ENCODE data around the gene HEXD.
A peak's percentile ranks its signal among the peaks of the same experiment; 100 is the strongest.
"Not testable (repeated sequence)": the region's sequence is repeated elsewhere in the genome, so short reads cannot be mapped to it uniquely, and the experiment has no call there.

Gene HEXD

DNA sequence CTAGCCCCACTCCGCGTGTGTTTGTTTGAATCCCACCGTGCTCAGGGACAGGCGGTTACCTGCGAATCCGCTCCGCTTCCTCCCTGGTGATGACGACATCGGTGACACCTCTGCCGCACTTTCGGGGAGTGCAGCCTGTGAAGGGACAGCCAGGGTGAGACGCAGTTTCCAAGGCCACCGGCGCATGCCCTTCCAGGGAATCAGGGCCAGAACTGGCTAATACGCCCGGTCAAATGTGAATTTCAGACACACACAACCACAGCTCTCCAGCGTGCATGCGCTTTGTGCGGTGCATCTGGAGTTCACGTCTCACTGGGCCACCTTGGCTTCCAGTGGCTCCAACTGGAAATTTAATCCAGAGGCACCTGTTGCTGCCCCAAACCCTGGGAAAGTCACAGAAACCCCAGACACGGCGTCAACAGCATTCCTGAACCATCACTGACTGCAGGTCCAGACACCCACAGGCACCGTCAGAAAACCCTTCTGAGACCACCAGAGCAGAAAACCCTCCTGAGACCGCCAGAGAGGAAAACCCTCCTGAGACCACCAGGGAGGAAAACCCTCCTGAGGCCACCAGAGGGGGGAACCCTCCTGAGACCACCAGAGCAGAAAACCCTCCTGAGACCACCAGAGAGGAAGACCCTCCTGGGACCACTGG lies 6.6 kb upstream of the HEXD start:
- H3K27me3 Mint-ChIP-seq = no peaks in the 10 kb centered on the region
- no peak overlapping the region for H3K4me3 Mint-ChIP-seq
- no peak overlapping the region for H3K27ac Mint-ChIP-seq
- CTCF ChIA-PET = no interaction called here
- no peaks in the 10 kb centered on the region for H3K9me3 Mint-ChIP-seq
- peaks cover 12% of the 10 kb centered on the region for H3K36me3 Mint-ChIP-seq
- H3K4me1 Mint-ChIP-seq = peaks cover 18% of the 10 kb centered on the region
- no peak for DNase-seq

DNA sequence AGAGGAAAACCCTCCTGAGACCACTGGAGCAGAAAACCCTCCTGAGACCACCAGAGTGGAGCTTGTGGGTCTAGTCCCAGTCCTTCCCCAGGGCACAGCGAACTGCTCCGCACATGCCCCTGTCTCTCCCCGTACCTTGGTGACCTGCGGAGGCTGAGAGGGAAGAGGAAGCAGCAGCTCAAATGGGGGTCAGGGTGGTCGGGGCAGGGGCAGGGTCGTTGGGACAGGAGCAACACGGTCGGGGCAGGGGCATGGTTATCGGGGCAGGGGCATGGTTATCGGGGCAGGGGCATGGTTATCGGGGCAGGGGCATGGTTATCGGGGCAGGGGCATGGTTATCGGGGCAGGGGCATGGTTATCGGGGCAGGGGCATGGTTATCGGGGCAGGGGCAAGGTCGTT lies 6.1 kb upstream of the HEXD start:
- H3K4me3 Mint-ChIP-seq, H3K27me3 Mint-ChIP-seq, DNase-seq, H3K27ac Mint-ChIP-seq, H3K9me3 Mint-ChIP-seq, CTCF ChIA-PET: not testable (repeated sequence)
- Mint-ChIP-seq H3K4me1 (peaks cover 18% of the 10 kb centered on the region), H3K36me3 (peaks cover 12% of the 10 kb centered on the region)

DNA sequence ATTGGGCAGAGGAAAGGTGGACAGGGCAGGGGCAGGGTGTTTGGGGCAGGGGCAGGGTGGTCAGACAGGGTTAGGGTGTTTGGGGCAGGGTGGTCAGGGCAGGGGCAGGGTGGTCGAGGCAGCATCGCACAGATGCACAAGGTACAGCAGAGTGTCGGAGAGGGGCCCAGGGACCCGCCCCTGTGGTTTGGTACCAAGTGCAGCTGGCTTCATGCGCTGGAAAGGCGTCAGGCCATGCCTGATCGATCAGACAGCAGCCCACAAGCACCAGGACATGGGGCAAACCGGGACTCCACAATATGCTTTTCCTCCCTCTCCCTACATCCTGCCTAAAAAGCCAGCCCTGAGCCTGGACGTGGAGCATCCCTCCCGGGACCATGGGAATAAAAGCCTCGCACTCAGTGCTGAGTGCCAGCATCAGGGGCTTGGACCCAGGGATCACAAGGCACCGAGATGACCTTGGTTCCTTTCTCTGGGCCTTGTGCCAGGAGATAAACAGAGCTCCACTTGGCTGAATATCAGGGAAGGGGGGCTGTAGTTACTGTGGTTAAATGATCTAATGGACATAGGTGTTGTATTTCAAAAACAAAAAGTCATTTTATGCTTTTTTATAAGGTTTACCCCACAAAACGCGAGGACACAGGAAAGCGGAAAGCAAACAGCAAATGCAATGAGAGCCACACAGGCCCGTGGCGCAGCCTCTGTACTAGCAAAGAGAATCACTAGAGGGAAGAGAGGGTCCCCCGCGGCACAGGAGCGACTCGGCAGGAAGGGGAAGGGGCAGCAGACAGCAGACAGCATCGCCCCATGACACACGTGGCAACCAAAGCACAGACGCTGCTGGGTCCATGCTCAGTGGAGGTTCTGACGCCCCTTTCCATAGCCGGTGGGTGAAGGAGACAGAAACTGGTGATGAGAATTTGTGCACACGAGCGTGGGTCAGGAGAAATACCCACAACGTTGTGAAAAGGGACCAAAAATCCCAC lies 5.3 kb upstream of the HEXD start:
- peaks cover 15% of the 10 kb centered on the region for H3K4me1 Mint-ChIP-seq
- H3K27me3 Mint-ChIP-seq = no peaks in the 10 kb centered on the region
- peaks cover 7% of the 10 kb centered on the region for H3K36me3 Mint-ChIP-seq
- no peaks in the 10 kb centered on the region for H3K9me3 Mint-ChIP-seq
- CTCF ChIA-PET = interaction anchor here (1.3 to 1.8 kb wide), 2 partner anchors 60 to 177 kb away, joined by 4 to 6 read pairs; no protein-coding TSS in a partner anchor
- no peak overlapping the region for H3K27ac Mint-ChIP-seq
- no peak overlapping the region for H3K4me3 Mint-ChIP-seq
- no peak for DNase-seq

DNA sequence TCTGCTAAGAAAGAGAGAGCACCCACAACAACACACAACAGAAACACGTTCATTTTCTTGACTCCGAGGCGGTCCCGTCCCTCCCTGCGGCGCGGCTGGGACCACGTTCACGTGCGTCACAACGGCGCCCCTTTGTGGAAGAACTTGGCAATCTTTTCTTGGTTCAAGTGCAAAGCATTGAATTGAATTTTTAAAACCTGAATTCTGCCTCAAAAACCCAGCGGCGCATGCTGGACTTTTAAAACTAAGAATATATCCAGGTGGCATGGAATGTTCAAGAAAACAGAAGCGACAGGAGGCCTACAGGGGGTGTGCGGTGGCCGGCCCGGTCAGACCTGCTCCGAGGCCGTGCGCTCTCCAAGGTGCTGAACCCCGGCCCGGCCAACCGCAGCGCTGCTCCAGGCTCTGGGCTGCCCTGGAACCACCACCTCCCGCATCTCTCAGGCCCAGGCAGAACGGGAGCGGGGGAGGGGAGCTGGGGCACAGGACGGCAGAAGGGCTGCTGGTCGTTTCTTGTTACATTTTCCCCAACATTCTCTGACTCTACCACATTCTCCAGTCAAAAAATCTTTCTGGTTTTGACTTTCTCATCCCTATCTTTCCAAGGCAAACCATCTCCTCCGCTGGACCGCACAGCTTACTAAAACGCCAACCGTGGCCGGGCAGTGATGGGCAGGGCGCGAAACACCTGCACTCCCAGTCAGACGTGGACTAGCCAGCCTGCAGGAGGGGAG lies 3.4 kb upstream of the HEXD start:
- Mint-ChIP-seq H3K4me1 (peaks cover 20% of the 10 kb centered on the region), H3K36me3 (peaks cover 8% of the 10 kb centered on the region), H3K27ac (no peak overlapping the region), H3K27me3 (no peaks in the 10 kb centered on the region), H3K9me3 (no peaks in the 10 kb centered on the region), H3K4me3 (no peak overlapping the region)
- CTCF ChIA-PET = interaction anchor here (0.8 to 1.8 kb wide), 6 partner anchors 45 to 179 kb away, joined by 3 to 7 read pairs (median 4); no protein-coding TSS in a partner anchor
- peak; percentile 86 for DNase-seq

DNA sequence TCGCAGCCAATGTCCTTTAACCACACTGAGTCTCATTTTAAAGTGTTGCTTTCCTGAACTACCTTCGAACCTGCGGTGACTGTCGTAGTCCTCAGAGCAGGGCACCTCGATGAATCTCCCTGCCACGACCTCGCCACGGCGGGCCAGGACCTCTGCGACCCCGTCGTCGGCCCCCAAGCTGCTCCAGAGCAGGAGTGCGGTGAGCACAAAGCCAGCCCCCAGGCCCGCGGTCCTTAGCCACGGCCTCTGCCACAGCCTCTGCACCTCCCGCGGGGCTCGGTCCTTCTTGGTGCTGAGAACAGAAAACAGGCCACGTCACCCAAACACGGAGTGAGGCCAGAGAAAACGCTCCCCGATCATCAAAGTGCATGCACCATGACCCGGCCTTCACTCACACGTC lies 2.8 kb upstream of the HEXD start:
- Mint-ChIP-seq H3K9me3 (no peaks in the 10 kb centered on the region), H3K36me3 (peaks cover 14% of the 10 kb centered on the region), H3K27ac (no peak overlapping the region), H3K27me3 (no peaks in the 10 kb centered on the region), H3K4me3 (no peak overlapping the region), H3K4me1 (peaks cover 26% of the 10 kb centered on the region)
- DNase-seq = no peak
- CTCF ChIA-PET = interaction anchor here (1.5 to 1.6 kb wide), 3 partner anchors 65 to 179 kb away, joined by 3 to 7 read pairs (median 4); no protein-coding TSS in a partner anchor

DNA sequence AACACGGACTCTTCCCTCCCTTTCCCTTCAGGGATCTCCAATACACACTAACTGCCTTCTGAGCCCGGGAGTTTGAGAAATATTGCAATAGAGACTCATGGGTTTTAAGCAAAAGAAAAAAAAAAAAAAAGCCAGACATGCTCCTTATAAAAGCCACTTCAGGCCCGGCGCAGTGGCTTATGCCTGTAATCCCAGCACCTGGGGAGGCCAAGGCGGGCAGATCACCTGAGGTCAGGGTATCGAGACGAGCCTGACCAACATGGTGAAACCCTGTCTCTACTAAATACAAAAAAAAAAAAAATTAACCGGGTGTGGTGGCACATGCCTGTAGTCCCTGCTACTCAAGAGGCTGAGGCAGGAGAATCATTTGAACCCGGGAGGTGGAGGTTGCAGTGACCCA lies 2.4 kb upstream of the HEXD start:
- peaks cover 29% of the 10 kb centered on the region for H3K4me1 Mint-ChIP-seq
- no peak overlapping the region for H3K4me3 Mint-ChIP-seq
- H3K27ac Mint-ChIP-seq = no peak overlapping the region
- CTCF ChIA-PET = interaction anchor here (0.7 to 1.6 kb wide), 2 partner anchors 16 to 180 kb away, joined by 4 to 5 read pairs; no protein-coding TSS in a partner anchor
- no peaks in the 10 kb centered on the region for H3K27me3 Mint-ChIP-seq
- no peaks in the 10 kb centered on the region for H3K9me3 Mint-ChIP-seq
- DNase-seq = no peak
- H3K36me3 Mint-ChIP-seq = peaks cover 16% of the 10 kb centered on the region

DNA sequence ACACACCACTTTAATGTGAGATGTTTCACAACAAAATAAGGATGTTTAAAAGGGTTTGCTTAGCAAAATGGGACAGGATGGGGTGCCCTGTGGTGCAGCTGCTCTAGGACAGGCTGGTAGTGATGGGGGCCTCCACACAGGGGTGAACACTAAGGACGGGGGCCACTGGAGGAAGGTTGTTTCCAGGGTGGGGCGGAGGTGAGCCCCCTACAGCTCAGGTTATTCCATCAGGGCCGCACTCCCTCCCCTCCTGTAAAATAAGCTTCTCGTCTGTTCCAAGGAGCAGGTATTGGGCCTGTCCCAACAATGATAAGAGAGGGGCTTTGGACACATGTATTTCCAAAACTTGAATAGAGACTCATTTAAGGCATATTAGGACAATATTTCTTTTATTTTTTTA lies 1.9 kb upstream of the HEXD start:
- CTCF ChIA-PET = interaction anchor here (0.7 to 1.6 kb wide), 2 partner anchors 16 to 180 kb away, joined by 4 to 5 read pairs; no protein-coding TSS in a partner anchor
- H3K4me1 Mint-ChIP-seq = peaks cover 32% of the 10 kb centered on the region
- peaks cover 21% of the 10 kb centered on the region for H3K36me3 Mint-ChIP-seq
- H3K4me3 Mint-ChIP-seq = no peak overlapping the region
- no peak for DNase-seq
- H3K27ac Mint-ChIP-seq = no peak overlapping the region
- no peaks in the 10 kb centered on the region for H3K27me3 Mint-ChIP-seq
- no peaks in the 10 kb centered on the region for H3K9me3 Mint-ChIP-seq

DNA sequence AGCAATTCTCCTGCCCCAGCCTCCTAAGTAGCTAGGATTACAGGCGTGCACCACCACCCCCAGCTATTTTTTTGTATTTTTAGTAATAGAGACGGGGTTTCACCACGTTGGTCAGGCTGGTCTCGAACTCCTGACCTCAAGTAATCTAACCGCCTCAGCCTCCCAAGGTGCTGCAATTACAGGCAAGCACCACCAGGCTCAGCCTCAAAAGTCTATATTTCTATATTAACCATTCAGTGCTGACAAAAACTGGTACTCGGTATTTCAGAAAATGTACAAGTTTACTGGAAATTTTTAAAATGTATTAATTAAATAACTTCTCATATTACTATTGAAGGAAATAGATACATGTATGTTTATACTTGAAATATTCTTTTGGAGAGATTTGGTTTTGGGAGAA lies 1.4 kb upstream of the HEXD start:
- Mint-ChIP-seq H3K27ac (no peak overlapping the region), H3K4me3 (no peak overlapping the region), H3K27me3 (no peaks in the 10 kb centered on the region)

DNA sequence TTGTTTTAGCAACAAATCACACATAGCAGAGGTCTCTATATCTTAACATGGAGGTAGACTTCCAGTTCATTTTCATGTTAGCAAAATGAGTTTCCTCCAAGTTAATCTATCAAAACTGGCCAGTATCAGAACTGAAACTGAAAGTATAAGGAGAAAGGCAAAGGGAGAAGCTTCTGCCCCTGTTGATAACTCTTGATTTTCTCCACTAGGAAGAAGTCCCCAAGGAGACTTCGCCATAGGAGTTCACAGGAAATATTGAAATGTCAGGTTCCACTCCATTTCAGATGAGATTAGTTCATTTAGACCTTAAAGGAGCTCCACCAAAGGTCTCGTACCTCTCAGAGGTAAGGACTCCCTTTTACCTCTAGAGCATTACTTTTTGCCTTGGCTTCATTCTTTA lies 1.4 kb downstream of the HEXD start:
- peak overlapping the region; percentile 80 for H3K4me3 Mint-ChIP-seq
- H3K9me3 Mint-ChIP-seq = no peaks in the 10 kb centered on the region

More for the DNA sequence above, 1.4 kb upstream of the HEXD start:
- H3K36me3 Mint-ChIP-seq = peaks cover 22% of the 10 kb centered on the region
- peaks cover 32% of the 10 kb centered on the region for H3K4me1 Mint-ChIP-seq
- CTCF ChIA-PET = interaction anchor here (0.7 to 1.2 kb wide), 2 partner anchors 32 to 59 kb away, joined by 4 to 6 read pairs; no protein-coding TSS in a partner anchor
- no peaks in the 10 kb centered on the region for H3K9me3 Mint-ChIP-seq
- DNase-seq = no peak

DNA sequence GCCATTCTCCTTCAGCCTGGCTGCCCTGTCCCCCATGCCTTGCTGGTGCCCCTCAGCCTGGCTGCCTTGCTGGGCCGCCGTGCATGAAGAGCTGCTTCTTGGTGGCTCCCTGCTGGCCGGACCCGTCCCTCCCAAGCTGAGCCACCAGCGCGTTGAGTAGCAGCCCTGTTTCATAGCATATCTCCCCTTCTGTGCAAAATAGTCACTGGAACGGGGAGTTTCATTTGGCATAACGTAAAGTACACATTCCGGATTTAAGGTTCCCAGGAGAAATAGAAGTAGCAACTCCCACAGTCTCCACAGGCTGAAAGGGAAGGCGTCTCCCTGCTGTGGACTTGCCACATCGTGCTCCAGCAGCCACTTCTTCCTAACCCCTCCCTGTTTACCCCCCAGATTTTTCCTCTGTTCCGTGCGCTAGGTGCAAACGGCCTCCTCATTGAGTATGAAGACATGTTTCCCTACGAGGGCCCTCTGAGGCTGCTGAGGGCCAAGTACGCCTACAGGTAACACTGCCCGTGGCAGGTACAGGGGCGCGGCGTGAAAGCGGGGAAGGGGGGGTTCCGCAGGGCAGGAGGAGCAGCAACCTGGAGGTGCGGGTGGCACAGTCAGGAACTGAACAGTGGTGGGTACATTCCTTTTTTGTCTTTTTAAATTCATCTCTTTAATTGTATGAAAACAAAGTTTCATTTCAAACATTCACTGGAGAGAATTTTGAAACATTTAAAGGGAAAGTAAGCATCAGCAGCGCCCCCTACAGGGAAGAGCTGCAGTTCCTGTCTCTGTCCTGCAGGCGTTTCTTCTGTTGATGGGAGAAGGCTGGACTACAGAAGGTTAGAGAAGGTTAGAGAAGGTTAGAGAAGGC lies 6.1 kb downstream of the HEXD start:
- Mint-ChIP-seq H3K36me3 (peaks cover 36% of the 10 kb centered on the region), H3K27ac (peak overlapping the region; percentile 50), H3K27me3 (no peaks in the 10 kb centered on the region), H3K9me3 (no peaks in the 10 kb centered on the region), H3K4me1 (peaks cover 37% of the 10 kb centered on the region), H3K4me3 (no peak overlapping the region)
- CTCF ChIA-PET = interaction anchor here (0.6 to 1.8 kb wide), 5 partner anchors 14 to 126 kb away, joined by 3 to 6 read pairs (median 3); partner anchors contain the start of gene FOXK2
- DNase-seq = peak; percentile 76

More for the DNA sequence above, 1.4 kb downstream of the HEXD start:
- DNase-seq = no peak
- peaks cover 36% of the 10 kb centered on the region for H3K4me1 Mint-ChIP-seq
- CTCF ChIA-PET = interaction anchor here (1.1 to 1.6 kb wide), 4 partner anchors 38 to 135 kb away, joined by 3 to 5 read pairs (median 4); no protein-coding TSS in a partner anchor
- peaks cover 29% of the 10 kb centered on the region for H3K36me3 Mint-ChIP-seq
- peak overlapping the region; percentile 90 for H3K27ac Mint-ChIP-seq
- no peaks in the 10 kb centered on the region for H3K27me3 Mint-ChIP-seq

DNA sequence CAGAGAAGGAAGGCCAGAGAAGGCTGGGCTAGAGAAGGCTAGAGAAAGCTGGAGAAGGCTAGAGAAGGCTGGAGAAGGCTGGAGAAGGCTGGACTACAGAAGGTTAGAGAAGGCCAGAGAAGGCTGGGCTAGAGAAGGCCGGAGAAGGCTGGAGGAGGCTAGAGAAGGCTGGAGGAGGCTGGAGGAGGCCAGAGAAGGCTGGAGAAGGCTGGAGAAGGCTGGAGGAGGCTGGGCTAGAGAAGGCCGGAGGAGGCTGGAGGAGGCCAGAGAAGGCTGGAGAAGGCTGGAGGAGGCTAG lies 6.7 kb downstream of the HEXD start:
- DNase-seq = no peak
- no peak overlapping the region for H3K4me3 Mint-ChIP-seq
- CTCF ChIA-PET = interaction anchor here (0.6 to 1.8 kb wide), 5 partner anchors 14 to 126 kb away, joined by 3 to 6 read pairs (median 3); partner anchors contain the start of gene FOXK2
- peak overlapping the region; percentile 50 for H3K27ac Mint-ChIP-seq
- no peaks in the 10 kb centered on the region for H3K27me3 Mint-ChIP-seq
- peaks cover 37% of the 10 kb centered on the region for H3K4me1 Mint-ChIP-seq
- no peaks in the 10 kb centered on the region for H3K9me3 Mint-ChIP-seq
- H3K36me3 Mint-ChIP-seq = peaks cover 37% of the 10 kb centered on the region

DNA sequence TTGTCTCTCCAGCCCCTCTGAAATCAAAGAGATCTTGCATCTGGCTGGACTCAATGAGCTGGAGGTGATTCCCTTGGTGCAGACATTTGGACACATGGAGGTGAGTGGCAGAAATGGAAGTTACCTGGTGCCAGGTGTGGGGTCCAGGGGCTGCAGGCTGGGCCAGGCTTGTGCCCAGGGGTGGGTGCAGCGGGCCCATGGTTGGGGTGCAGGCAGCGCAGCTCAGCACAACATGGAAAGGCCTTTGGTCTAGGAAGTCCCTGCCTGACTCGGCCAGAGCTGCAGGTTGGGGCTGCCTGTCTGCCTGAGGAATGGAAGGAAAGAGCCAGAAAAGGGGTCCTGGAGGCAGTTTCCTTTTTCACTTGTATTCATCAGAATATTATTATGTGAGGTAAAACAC lies 10.4 kb downstream of the HEXD start:
- CTCF ChIA-PET = no interaction called here
- Mint-ChIP-seq H3K27ac (no peak overlapping the region), H3K9me3 (no peaks in the 10 kb centered on the region), H3K4me1 (peaks cover 36% of the 10 kb centered on the region), H3K27me3 (no peaks in the 10 kb centered on the region), H3K36me3 (peaks cover 22% of the 10 kb centered on the region), H3K4me3 (no peak overlapping the region)
- DNase-seq = no peak

DNA sequence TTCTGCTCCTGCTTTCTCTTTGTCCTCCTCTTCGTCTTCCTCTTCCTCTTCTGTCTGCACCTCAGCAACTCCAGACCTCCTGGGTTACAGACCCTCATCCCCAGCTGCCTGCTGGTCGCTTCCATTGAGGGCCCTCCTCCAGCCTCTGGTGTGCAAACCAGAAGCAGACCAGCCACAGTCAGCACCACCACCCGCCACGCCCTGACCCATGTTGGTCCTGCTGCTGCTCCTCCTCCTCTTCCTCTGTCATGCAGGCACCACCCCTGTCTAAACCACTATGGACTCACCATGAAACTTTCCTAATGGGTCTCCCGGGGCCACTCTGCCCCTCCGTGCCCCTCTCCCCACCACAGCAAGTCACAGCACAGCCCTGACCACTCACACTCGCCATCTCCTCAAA lies 11.7 kb downstream of the HEXD start:
- H3K27ac Mint-ChIP-seq = peak overlapping the region; percentile 51
- no peaks in the 10 kb centered on the region for H3K9me3 Mint-ChIP-seq
- peaks cover 20% of the 10 kb centered on the region for H3K36me3 Mint-ChIP-seq
- no peak overlapping the region for H3K4me3 Mint-ChIP-seq
- DNase-seq = no peak
- CTCF ChIA-PET = no interaction called here
- H3K27me3 Mint-ChIP-seq = no peaks in the 10 kb centered on the region
- peaks cover 39% of the 10 kb centered on the region for H3K4me1 Mint-ChIP-seq

All from activated naive CD4-positive, alpha-beta T cell treated with anti-CD3 and anti-CD28 coated beads, Interleukin-2, amount 10 ng/mL, durations not matched to agents 7 days and 5 days (primary cell).